Muscle of back (tissue), 11 donors: Measurements from ENCODE around the gene HPGDS. TPM values are rescaled to one million over a fixed set of nuclear protein-coding genes. Genes with fewer than 3 reads are reported as not detected.

Experiments
- DNase-seq, 3 donors: peaks; one replicate each; pipeline versions ENCODE4 v3.0.0 to v3.0.0-alpha.2; 2013
- polyA plus RNA-seq, 10 donors: library from polyadenylated mRNA; unstranded; fragments of 120-200 nt; gene quantifications; one replicate each; pipeline ENCODE4 v1.2.1, GENCODE V29; 2013; ENCODE audit not compliant: insufficient read length in 10 of 10

HPGDS gene
- polyA plus RNA-seq, 10 donors: 5.2 to 11.7 (median 8.9) TPM

DNA sequence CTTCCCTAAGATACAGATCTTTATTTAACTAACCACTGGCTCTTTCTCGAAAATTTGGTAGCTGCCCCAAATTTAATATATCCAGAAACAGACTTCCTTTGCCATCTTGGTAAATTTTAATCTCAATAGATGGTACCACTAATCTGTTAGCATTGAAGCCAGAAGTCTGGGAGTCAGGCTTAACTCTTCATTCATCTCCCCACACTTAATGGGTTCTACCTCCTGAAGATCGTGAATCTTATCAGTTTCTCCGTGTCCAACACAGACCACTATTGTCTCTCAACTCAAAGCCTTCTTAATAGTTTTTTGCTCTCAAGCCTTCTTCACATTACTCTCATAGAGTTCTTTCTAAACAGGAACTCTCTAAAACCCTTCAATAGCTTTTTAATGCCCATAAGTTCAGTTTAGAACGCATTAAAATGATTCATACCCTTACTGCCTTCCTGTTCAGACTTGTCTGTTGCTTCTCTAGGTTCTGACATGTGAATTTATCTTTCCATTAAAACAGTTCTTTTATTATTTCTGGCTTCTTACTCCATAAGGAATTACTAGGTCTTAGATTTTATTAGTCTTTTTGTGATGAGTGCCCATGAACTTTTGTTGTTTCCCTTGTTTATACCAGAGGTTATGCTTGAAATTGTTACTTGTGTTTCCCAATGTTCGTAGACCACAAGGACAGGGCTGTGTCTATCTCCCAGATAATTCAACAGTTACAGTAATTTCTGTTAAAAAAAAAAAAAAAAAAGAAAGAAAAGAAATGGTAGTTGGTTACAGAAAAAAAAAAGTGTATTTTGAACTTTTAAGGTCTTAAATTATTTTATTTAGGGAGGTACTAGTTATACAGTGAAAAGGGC, 80.2 kb downstream of the HPGDS start:
- DNase-seq: no peak

DNA sequence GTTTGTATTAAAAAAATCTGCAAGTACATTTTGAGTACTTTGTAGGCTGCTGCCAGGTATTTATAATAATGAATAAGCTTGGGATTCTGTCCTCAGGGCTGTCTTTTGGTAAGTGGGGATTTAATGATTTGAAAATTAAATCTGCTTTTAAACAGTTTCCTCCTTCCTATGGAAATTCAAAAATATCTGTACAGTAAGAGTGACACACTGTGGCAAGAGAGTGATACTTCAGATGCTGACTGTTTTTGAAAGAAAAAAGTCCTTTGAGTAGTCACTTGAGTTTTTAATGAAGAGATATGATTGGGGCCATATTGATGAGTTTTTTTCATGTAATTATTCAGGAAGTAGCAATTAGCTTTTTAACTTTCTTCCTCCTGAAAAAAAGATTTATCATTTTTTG, 85.8 kb downstream of the HPGDS start:
- no peak for DNase-seq

DNA sequence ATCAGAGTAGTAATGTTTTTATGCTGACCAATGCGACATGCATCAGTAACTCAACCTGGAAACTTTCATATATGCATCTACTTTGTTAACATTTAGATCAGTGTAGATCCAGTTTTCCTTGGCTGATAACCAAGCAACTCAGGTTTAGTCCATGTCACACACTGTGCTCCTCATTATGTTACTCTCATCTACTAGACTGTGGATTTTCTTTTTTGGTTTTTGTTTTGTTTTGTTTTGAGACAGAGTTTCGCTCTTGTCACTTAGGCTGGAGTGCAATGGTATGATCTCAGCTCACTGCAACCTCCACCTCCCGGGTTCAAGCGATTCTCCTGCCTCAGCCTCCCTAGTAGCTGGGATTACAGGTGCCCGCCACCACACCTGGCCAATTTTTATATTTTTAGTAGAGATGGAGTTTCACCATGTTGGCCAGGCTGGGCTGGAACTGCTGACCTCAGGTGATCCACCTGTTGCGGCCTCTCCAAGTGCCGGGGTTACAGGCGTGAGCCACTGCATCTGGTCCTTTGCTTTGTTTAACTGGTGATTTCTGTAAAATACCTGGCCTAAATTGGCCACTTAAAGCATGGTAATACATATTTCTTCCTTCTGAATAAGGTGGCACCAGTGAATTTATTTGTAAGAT, 86.4 kb downstream of the HPGDS start:
- DNase-seq: no peak

DNA sequence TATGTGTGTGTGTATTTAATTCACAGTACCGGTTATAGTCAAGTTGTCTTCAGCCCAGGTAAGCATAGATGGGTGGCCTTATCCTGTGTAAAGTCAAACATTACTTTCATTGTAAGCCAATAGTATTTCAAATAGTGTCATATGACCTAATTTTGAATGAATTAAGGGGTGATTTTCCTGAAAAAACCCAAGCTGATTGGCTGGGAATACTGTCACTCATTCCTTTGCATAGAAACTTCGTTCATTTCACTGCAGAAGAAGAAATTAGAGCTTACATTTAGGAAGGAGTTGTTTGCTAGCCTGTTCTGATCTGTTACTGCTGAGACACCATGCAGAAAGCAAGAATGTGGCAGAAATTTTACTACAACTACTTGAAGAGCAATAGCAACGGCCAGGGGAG, 89.6 kb downstream of the HPGDS start:
- no peak for DNase-seq

DNA sequence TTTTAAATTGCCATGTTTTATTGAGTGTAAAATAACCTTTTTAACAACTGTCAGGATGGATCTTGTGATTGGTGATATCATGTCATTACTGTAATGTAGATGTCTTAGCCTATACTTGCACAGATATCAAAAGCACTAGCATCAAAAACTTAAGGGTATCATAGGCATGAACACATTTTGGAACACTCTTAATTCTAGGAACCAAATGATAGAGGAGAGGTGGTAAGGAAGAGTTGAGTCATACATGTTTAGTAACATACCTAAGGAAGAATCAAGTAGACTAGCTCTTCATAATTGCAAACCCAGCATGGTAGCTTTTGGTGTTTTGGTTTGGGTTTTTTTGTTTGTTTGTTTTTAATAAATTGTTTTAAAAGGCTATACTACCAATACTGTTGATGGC, 91.5 kb downstream of the HPGDS start:
- no peak for DNase-seq

Other genes with a start within 250 kb of the HPGDS start
- gene SMARCAD1, start 135.0 kb downstream of the HPGDS start, polyA plus RNA-seq: 10 to 100 TPM; 23.5 to 42.1 (median 35.7) TPM
- 100 to 1,000 TPM; 159 to 431 (median 284) TPM for gene PDLIM5, start 109.1 kb upstream of the HPGDS start, polyA plus RNA-seq